GM21723 (cell line): Measurements from ENCODE around the gene DNMT1.

Experiments
- ATAC-seq: cut with Tn5 transposase; IDR thresholded peaks from one replicate; pipeline ENCODE4 v1.9.1; 2021; ENCODE audit warnings: mild to moderate bottlenecking, moderate library complexity; ENCODE audit not compliant: unreplicated experiment

DNMT1 gene

GRCh38 chr19:10100163-10100785, 94.5 kb downstream of the DNMT1 start:
- ATAC-seq, result no peak

- no peak for ATAC-seq
These were observed 98.2 kb downstream of the DNMT1 start for GRCh38 chr19:10096615-10096963.

GRCh38 chr19:10095948-10096614, 98.7 kb downstream of the DNMT1 start:
- ATAC-seq, result peak; percentile 65

- no peak for ATAC-seq
These were observed 99.2 kb downstream of the DNMT1 start for GRCh38 chr19:10095622-10095947.

GRCh38 chr19:10093295-10094186, 101.2 kb downstream of the DNMT1 start:
- no peak for ATAC-seq

GRCh38 chr19:10092648-10093294, 102.0 kb downstream of the DNMT1 start:
- no peak for ATAC-seq

- no peak for ATAC-seq
These were observed 102.7 kb downstream of the DNMT1 start for GRCh38 chr19:10091895-10092641.

GRCh38 chr19:10091370-10091687, 103.4 kb downstream of the DNMT1 start:
- no peak for ATAC-seq

GRCh38 chr19:10089801-10090375, 104.9 kb downstream of the DNMT1 start:
- ATAC-seq, result no peak

- no peak for ATAC-seq
These were observed 105.7 kb downstream of the DNMT1 start for GRCh38 chr19:10088949-10089554.

GRCh38 chr19:10087296-10088061, 107.3 kb downstream of the DNMT1 start:
- no peak for ATAC-seq

GRCh38 chr19:10086591-10087192, 108.1 kb downstream of the DNMT1 start:
- no peak for ATAC-seq

- ATAC-seq, result peak; percentile 79
These were observed 108.8 kb downstream of the DNMT1 start, which contains the start of gene SHFL for GRCh38 chr19:10085641-10086590. Gene SHFL (plus strand): TSS chr19:10086317. CDS start chr19:10086428, 111 bp downstream.

- ATAC-seq, result no peak
These were observed 110.0 kb downstream of the DNMT1 start for GRCh38 chr19:10084803-10085202.

GRCh38 chr19:10083911-10084310, 110.8 kb downstream of the DNMT1 start:
- ATAC-seq, result no peak
